NT2/D1 (cell line): ENCODE measurements around the gene CT47C1.

Source experiments
- YY1 ChIP-seq: IDR thresholded peaks from 2 replicates; pipeline ENCODE4 v1.6.1; 2011; ENCODE audit not compliant: insufficient read length, insufficient read depth
- ZNF274 ChIP-seq: IDR thresholded peaks from 2 replicates; pipeline ENCODE4 v1.6.1; 2011; ENCODE audit warnings: mild to moderate bottlenecking, low read depth, low read length

- TF ChIP-seq YY1 (no peak), ZNF274 (no peak)
Measured at GRCh38 chrX:119084766-119085165, 12.0 kb downstream of the CT47C1 start.
